ENCODE data around the gene VAV3. TPM values are rescaled to one million over a fixed set of nuclear protein-coding genes. Genes with fewer than 3 reads are reported as not detected.

Gene VAV3
- total and polyA plus RNA-seq, 2 of the 8 experiments (the other 6 are each of a cell fraction or from before 2014, with no cell fraction given): 2.9 to 7.9 TPM

- Histone ChIP-seq H2BK12ac (ENCODE audit: low read depth, low read length) (no peak overlapping the region), H2AK5ac (ENCODE audit: low read depth, low read length) (no peak overlapping the region), H3K27me3 (replicated peaks in 1 of 4; ENCODE audit: control insufficient read depth in 3 of 4, extremely low read depth in 1 of 4, insufficient read depth in 3 of 4, low read length in 3 of 4) (no peaks in the 10 kb centered on the region), H3K18ac (ENCODE audit: extremely low read depth, low read length) (no peak overlapping the region), H4K5ac (ENCODE audit: insufficient read length, low read depth, low read length) (no peak overlapping the region), H2BK20ac (ENCODE audit: low read length) (no peak overlapping the region), H3K4me3 (ENCODE audit: extremely low read depth in 1 of 4, insufficient read depth in 2 of 4, low read depth in 3 of 4, low read length in 4 of 4) (no peak overlapping the region), H3K56ac (replicated peaks; ENCODE audit: insufficient read length, low read depth, low read length) (no peak overlapping the region), H2BK5ac (ENCODE audit: low read depth, low read length) (no peak overlapping the region), H4K91ac (replicated peaks; ENCODE audit: insufficient read length, low read length) (no peak overlapping the region), H4K20me1 (replicated peaks in 1 of 2; ENCODE audit: control insufficient read depth in 1 of 2, insufficient read depth in 2 of 2, low read length in 2 of 2) (no peaks in the 10 kb centered on the region), H2AFZ (ENCODE audit: low read length) (no peak overlapping the region), H3K9me3 (ENCODE audit: insufficient read depth in 2 of 2, low read depth in 1 of 2, low read length in 1 of 2) (no peaks in the 10 kb centered on the region; a peak in 1 of 4 replicates), H3K27ac (ENCODE audit: low read depth, low read length) (no peak overlapping the region), H3K36me3 (ENCODE audit: control insufficient read depth in 2 of 4, insufficient read depth in 4 of 4, low read length in 3 of 4) (no peaks in the 10 kb centered on the region), H3K14ac (ENCODE audit: insufficient read length) (no peak overlapping the region), H4K8ac (ENCODE audit: extremely low read depth, insufficient read depth, low read length) (no peak overlapping the region), H3K23me2 (ENCODE audit: low read depth, low read length) (no peaks in the 10 kb centered on the region; the same call in 1 of the 2 replicates), H3K23ac (ENCODE audit: insufficient read length) (no peak overlapping the region), H3K79me2 (ENCODE audit: control insufficient read depth in 1 of 2, insufficient read depth in 2 of 2, low read length in 2 of 2) (no peaks in the 10 kb centered on the region), H3K4me1 (replicated peaks in 1 of 4; ENCODE audit: control insufficient read depth in 3 of 4, insufficient read depth in 4 of 4, low read length in 3 of 4) (no peaks in the 10 kb centered on the region), H2BK15ac (ENCODE audit: low read length) (no peak overlapping the region), H3K4me2 (ENCODE audit: insufficient read depth in 1 of 2, low read depth in 2 of 2, low read length in 2 of 2) (no peak overlapping the region), H3K4ac (replicated peaks; ENCODE audit: insufficient read length, low read depth, low read length) (no peak overlapping the region), H3K9ac (replicated peaks in 1 of 4; ENCODE audit: extremely low read depth in 1 of 4, low read depth in 3 of 4, low read length in 3 of 4) (no peak overlapping the region), H3K79me1 (ENCODE audit: low read depth, low read length) (no peaks in the 10 kb centered on the region), H2BK120ac (replicated peaks; ENCODE audit: low read depth, low read length) (no peak overlapping the region)
- FAIRE-seq (no peak), DNase-seq (ENCODE audit: low read depth in 1 of 2, low spot score in 2 of 2) (no peak)
- 97% methylated on average over 3 of the region's 3 CpGs; no CpG with 5 or more reads in 1 of the 2 experiments for WGBS, 2 experiments (ENCODE audit: extremely low coverage in 1 of 2, insufficient coverage in 1 of 2, insufficient read length in 1 of 2, insufficient replicate concordance in 2 of 2, low coverage in 1 of 2, low lambda C conversion rate in 2 of 2, missing lambda C conversion rate in 1 of 2)
- ChIA-PET POLR2A (ENCODE audit: partially characterized antibody) (no interaction called here), CTCF (ENCODE audit: partially characterized antibody) (interaction anchor here (2.5 kb wide), 1 partner anchor 19 kb away, joined by 8 read pairs; no protein-coding TSS in a partner anchor)
- TF ChIP-seq TAF7 (optimal IDR thresholded peaks at IDR 0.05; ENCODE audit: borderline replicate concordance, low read depth, low read length) (no peak), RFX5 (IDR thresholded peaks at IDR 0.05; ENCODE audit: borderline replicate concordance, low read depth, low read length) (no peak)
These were observed 416.7 kb downstream of the VAV3 start for GRCh38 chr1:107548276-107548675.
